ENCODE measurements around the gene EIF4G3. TPM values are rescaled to one million over a fixed set of nuclear protein-coding genes. Genes with fewer than 3 reads are reported as not detected.

The EIF4G3 gene
- total RNA-seq, 1 experiment from 2014 or later: 39.9 TPM

- CTCF ChIA-PET: no interaction called here
- DNase-seq: no peak
- Mint-ChIP-seq H3K9me3 (ENCODE audit: low read depth, unreplicated experiment) (no peaks in the 10 kb centered on the region), H3K27me3 (ENCODE audit: unreplicated experiment) (no peaks in the 10 kb centered on the region), H3K36me3 (ENCODE audit: insufficient read depth, unreplicated experiment) (no peaks in the 10 kb centered on the region), H3K4me1 (ENCODE audit: low read depth, unreplicated experiment) (peaks cover 13% of the 10 kb centered on the region), H3K27ac (ENCODE audit: unreplicated experiment) (no peak overlapping the region), H3K4me3 (ENCODE audit: low read depth, unreplicated experiment) (no peak overlapping the region)
- no TSS peak for BruUV-seq (replicated peaks)
- no peak for TF ChIP-seq CTCF (IDR thresholded peaks at IDR 0.05; ENCODE audit: unreplicated experiment)
- intact Hi-C loops (cut with micrococcal nuclease; ENCODE audit: unreplicated experiment): no loop called here
Observed at GRCh38 chr1:20962576-20963258, 214.0 kb downstream of the EIF4G3 start.

GRCh38 chr1:20958430-20958829, 218.3 kb downstream of the EIF4G3 start:
- H3K9me3 Mint-ChIP-seq (ENCODE audit: low read depth, unreplicated experiment): no peaks in the 10 kb centered on the region
- intact Hi-C loops (cut with micrococcal nuclease; ENCODE audit: unreplicated experiment): no loop called here
- no peaks in the 10 kb centered on the region for H3K4me1 Mint-ChIP-seq (ENCODE audit: low read depth, unreplicated experiment)
- no peaks in the 10 kb centered on the region for H3K27me3 Mint-ChIP-seq (ENCODE audit: unreplicated experiment)
- TF ChIP-seq CTCF (IDR thresholded peaks at IDR 0.05; ENCODE audit: unreplicated experiment): no peak
- no peak overlapping the region for H3K4me3 Mint-ChIP-seq (ENCODE audit: low read depth, unreplicated experiment)
- H3K36me3 Mint-ChIP-seq (ENCODE audit: insufficient read depth, unreplicated experiment): no peaks in the 10 kb centered on the region
- no peak for DNase-seq
- no peak overlapping the region for H3K27ac Mint-ChIP-seq (ENCODE audit: unreplicated experiment)
- CTCF ChIA-PET: no interaction called here
- no TSS peak for BruUV-seq (replicated peaks)

GRCh38 chr1:20956272-20956671, 220.4 kb downstream of the EIF4G3 start:
- TF ChIP-seq CTCF (IDR thresholded peaks at IDR 0.05; ENCODE audit: unreplicated experiment): no peak
- H3K4me1 Mint-ChIP-seq (ENCODE audit: low read depth, unreplicated experiment): no peaks in the 10 kb centered on the region
- H3K9me3 Mint-ChIP-seq (ENCODE audit: low read depth, unreplicated experiment): no peaks in the 10 kb centered on the region
- CTCF ChIA-PET: no interaction called here
- no peaks in the 10 kb centered on the region for H3K36me3 Mint-ChIP-seq (ENCODE audit: insufficient read depth, unreplicated experiment)
- no peaks in the 10 kb centered on the region for H3K27me3 Mint-ChIP-seq (ENCODE audit: unreplicated experiment)
- DNase-seq: no peak
- H3K4me3 Mint-ChIP-seq (ENCODE audit: low read depth, unreplicated experiment): no peak overlapping the region
- H3K27ac Mint-ChIP-seq (ENCODE audit: unreplicated experiment): no peak overlapping the region
- no TSS peak for BruUV-seq (replicated peaks)
- intact Hi-C loops (cut with micrococcal nuclease; ENCODE audit: unreplicated experiment): no loop called here

- no peak overlapping the region for H3K27ac Mint-ChIP-seq (ENCODE audit: unreplicated experiment)
- DNase-seq: no peak
- no peaks in the 10 kb centered on the region for H3K9me3 Mint-ChIP-seq (ENCODE audit: low read depth, unreplicated experiment)
- H3K27me3 Mint-ChIP-seq (ENCODE audit: unreplicated experiment): no peaks in the 10 kb centered on the region
- TF ChIP-seq CTCF (IDR thresholded peaks at IDR 0.05; ENCODE audit: unreplicated experiment): no peak
- intact Hi-C loops (cut with micrococcal nuclease; ENCODE audit: unreplicated experiment): no loop called here
- CTCF ChIA-PET: interaction anchor here (0.5 to 0.6 kb wide), 2 partner anchors 246 to 643 kb away, joined by 3 to 4 read pairs; no protein-coding TSS in a partner anchor
- no peaks in the 10 kb centered on the region for H3K4me1 Mint-ChIP-seq (ENCODE audit: low read depth, unreplicated experiment)
- BruUV-seq (replicated peaks): no TSS peak
- H3K36me3 Mint-ChIP-seq (ENCODE audit: insufficient read depth, unreplicated experiment): peaks cover 5% of the 10 kb centered on the region
- no peak overlapping the region for H3K4me3 Mint-ChIP-seq (ENCODE audit: low read depth, unreplicated experiment)
Observed at GRCh38 chr1:20950679-20951078, 226.0 kb downstream of the EIF4G3 start.
